HG03432 (cell line): Measurements from ENCODE around the gene XRCC3.
"Not testable (repeated sequence)": the region's sequence is repeated elsewhere in the genome, so short reads cannot be mapped to it uniquely, and the experiment has no call there.

Source experiments
- ATAC-seq: cut with Tn5 transposase; IDR thresholded peaks from one replicate; pipeline ENCODE4 v1.9.1; 2021; ENCODE audit warnings: mild to moderate bottlenecking, moderate library complexity; ENCODE audit not compliant: unreplicated experiment

XRCC3 gene

GRCh38 chr14:103675957-103676356 lies 39.3 kb downstream of the XRCC3 start:
- ATAC-seq, result no peak

GRCh38 chr14:103671911-103672310 lies 43.3 kb downstream of the XRCC3 start:
- no peak for ATAC-seq

- ATAC-seq, result no peak
Measured at GRCh38 chr14:103669370-103669769, 45.9 kb downstream of the XRCC3 start.

- ATAC-seq, result no peak
Measured at GRCh38 chr14:103668117-103668516, 47.1 kb downstream of the XRCC3 start.

GRCh38 chr14:103667671-103668070 lies 47.6 kb downstream of the XRCC3 start:
- ATAC-seq, result no peak

GRCh38 chr14:103663506-103663905 lies 51.7 kb downstream of the XRCC3 start:
- no peak for ATAC-seq

- no peak for ATAC-seq
Measured at GRCh38 chr14:103662591-103662990, 52.7 kb downstream of the XRCC3 start.

DNA sequence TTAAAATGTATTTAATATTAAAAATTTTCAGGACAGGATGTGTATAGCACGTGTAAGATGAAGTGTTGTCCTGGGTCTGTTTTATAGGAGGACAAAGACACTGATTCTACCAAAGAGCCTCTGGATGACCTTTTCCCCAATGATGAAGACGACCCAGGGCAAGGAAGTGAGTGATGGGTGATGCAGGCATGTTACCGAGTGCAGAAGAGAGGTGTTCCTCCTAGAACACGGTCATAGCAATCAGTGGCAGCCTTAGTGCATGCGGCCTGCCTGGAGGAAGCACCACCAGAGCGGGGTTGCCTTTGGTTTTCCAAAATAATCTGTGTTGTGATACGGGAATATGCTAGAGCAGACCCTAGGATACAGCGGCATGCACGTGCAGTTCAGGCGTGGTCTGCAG lies 53.2 kb downstream of the XRCC3 start:
- no peak for ATAC-seq

DNA sequence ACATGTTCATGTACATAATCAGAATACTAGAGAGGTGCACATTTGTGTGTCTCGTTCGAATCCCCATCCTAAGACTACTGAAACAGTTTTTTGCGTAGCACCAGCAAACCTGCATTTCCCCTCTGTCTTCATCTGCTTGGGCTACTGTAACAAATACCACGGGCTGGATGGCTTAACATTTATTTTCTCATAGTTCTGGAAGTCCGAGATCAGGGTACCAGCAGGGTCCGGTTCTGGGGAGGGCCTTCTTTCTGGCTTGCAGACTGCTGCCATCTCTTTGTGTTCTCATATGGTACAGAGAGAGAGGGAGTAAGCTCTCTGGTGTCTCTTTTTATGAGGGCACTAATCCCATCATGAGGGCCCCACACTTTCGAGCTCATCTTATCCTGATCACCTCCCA lies 55.6 kb downstream of the XRCC3 start:
- ATAC-seq, result no peak

- ATAC-seq, result no peak
Measured at GRCh38 chr14:103657471-103657870, 57.8 kb downstream of the XRCC3 start.

DNA sequence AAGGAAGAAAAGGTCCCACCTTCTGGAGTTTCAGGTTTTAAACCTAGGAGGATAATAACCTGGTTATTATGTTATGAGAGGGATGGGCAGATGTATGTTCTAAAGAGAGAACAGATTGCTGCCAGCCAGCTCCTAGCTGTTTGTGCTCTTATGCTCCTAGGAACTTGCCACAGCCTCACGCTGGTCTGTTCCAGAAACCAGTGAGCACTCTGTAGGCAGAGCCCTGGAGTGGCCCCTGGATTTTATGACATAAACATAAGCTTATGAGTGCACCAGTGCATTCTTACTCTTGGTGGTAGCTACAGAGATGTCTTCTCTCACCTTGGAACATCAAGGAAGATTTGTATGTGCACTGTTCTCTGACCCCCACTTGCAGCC lies 58.5 kb downstream of the XRCC3 start:
- ATAC-seq, result no peak

- no peak for ATAC-seq
Measured at GRCh38 chr14:103656031-103656755, 59.1 kb downstream of the XRCC3 start.

DNA sequence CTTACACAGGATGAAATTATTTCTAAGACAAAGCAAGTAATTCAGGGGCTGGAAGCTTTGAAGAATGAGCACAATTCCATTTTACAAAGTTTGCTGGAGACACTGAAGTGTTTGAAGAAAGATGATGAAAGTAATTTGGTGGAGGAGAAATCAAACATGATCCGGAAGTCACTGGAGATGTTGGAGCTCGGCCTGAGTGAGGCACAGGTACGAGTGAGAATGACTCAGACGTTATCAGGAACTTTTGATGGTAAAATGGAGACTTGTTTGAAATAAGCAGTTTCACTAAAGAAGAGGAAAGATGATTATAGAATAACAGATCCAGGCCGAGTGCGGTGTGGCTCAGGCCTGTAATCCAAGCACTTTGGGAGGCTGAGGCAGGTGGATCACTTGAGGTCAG lies 60.6 kb downstream of the XRCC3 start:
- no peak for ATAC-seq

- no peak for ATAC-seq
Measured at GRCh38 chr14:103653805-103654204, 61.4 kb downstream of the XRCC3 start.

DNA sequence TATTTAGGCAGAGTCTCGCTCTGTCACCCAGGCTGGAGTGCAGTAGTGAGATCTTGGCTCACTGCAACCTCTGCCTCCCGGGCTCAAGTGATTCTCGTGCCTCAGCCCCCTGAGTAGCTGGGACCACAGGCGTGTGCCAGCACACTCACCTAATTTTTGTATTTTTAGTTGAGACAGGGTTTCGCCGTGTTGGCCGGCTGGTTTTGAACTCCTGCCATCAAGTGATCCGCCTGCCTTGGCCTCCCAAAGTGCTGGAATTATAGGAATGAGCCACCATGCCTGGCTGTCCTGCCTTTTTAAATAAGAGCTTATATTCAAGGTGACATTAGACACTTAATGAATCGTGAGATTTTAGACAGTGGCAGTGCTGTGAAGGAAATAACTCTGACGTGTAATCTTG lies 61.9 kb downstream of the XRCC3 start:
- ATAC-seq, result not testable (repeated sequence)

DNA sequence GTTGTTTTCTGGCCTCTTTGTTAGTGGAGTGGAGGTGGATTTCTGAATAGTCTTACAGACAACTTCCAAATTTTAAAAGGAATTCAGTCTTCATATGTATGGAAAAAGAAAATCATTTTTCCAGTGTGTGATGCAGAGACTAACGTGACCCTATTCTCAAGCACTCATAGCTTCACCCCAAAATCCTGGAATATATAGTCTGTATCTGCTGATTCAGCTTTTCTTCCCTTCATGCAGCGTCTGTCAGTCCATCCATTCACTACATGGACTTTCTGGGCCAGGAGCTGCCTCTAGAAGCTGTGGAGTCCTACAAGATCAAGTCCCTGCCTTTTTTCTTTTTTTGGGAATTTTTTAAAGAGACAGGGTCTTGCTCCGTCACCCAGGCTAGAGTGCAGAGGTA lies 62.4 kb downstream of the XRCC3 start:
- no peak for ATAC-seq

- no peak for ATAC-seq
Measured at GRCh38 chr14:103651585-103651984, 63.7 kb downstream of the XRCC3 start.

DNA sequence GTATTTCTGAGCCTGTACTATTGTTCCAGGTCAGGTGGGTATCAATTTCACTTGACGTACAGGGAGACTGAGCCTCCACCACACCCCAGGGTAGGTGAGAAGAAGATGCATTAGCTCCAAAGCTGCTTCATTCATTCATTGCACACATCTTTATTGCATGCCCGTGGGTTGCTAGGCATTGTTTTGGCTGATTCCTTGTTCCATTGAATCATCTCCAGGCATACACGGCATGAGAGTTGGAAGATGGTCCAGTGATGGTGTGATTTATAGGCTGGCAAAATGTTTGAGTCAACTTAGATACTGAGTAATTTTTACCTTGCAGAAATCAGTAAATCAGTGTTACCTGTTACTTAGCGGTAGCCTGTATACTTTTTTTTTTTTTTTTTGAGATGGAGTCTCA lies 65.0 kb downstream of the XRCC3 start:
- ATAC-seq, result no peak

GRCh38 chr14:103649001-103649400 lies 66.2 kb downstream of the XRCC3 start:
- ATAC-seq, result no peak
